ENCODE results near the gene COL4A2. TPM values are rescaled to one million over a fixed set of nuclear protein-coding genes. Genes with fewer than 3 reads are reported as not detected.

The COL4A2 gene
- total RNA-seq, 1 donor from 2014 or later = 159 TPM

GRCh38 chr13:110524541-110525257, 217.6 kb downstream of the COL4A2 start:
- peak overlapping the region; percentile 27 for H3K27ac Mint-ChIP-seq (ENCODE audit: unreplicated experiment)
- H3K27me3 Mint-ChIP-seq (ENCODE audit: low read depth) = peaks cover 27% of the 10 kb centered on the region
- H3K4me3 Mint-ChIP-seq = no peak overlapping the region
- H3K9me3 Mint-ChIP-seq = no peaks in the 10 kb centered on the region
- H3K36me3 Mint-ChIP-seq (ENCODE audit: low read depth) = no peaks in the 10 kb centered on the region
- DNase-seq (ENCODE audit: low read depth, low spot score) = no peak
- no peak for TF ChIP-seq CTCF (conservative IDR thresholded peaks at IDR 0.05)
- peaks cover 20% of the 10 kb centered on the region for H3K4me1 Mint-ChIP-seq

- TF ChIP-seq CTCF (conservative IDR thresholded peaks at IDR 0.05) = no peak
- no peaks in the 10 kb centered on the region for H3K9me3 Mint-ChIP-seq
- no peak overlapping the region for H3K4me3 Mint-ChIP-seq
- peaks cover 22% of the 10 kb centered on the region for H3K4me1 Mint-ChIP-seq
- no peaks in the 10 kb centered on the region for H3K36me3 Mint-ChIP-seq (ENCODE audit: low read depth)
- H3K27me3 Mint-ChIP-seq (ENCODE audit: low read depth) = peaks cover 27% of the 10 kb centered on the region
- no peak overlapping the region for H3K27ac Mint-ChIP-seq (ENCODE audit: unreplicated experiment)
- no peak for DNase-seq (ENCODE audit: low read depth, low spot score)
Measured at GRCh38 chr13:110525328-110526319, 218.5 kb downstream of the COL4A2 start.

- H3K27me3 Mint-ChIP-seq (ENCODE audit: low read depth) = peaks cover 33% of the 10 kb centered on the region
- H3K4me3 Mint-ChIP-seq = no peak overlapping the region
- H3K4me1 Mint-ChIP-seq = peaks cover 22% of the 10 kb centered on the region
- no peak for TF ChIP-seq CTCF (conservative IDR thresholded peaks at IDR 0.05)
- H3K36me3 Mint-ChIP-seq (ENCODE audit: low read depth) = no peaks in the 10 kb centered on the region
- no peaks in the 10 kb centered on the region for H3K9me3 Mint-ChIP-seq
- H3K27ac Mint-ChIP-seq (ENCODE audit: unreplicated experiment) = no peak overlapping the region
- DNase-seq (ENCODE audit: low read depth, low spot score) = no peak
Measured at GRCh38 chr13:110528371-110528770, 221.3 kb downstream of the COL4A2 start.

- Mint-ChIP-seq H3K4me1 (peaks cover 22% of the 10 kb centered on the region), H3K4me3 (peak overlapping the region; percentile 51), H3K9me3 (no peaks in the 10 kb centered on the region), H3K27ac (ENCODE audit: unreplicated experiment) (no peak overlapping the region), H3K36me3 (ENCODE audit: low read depth) (no peaks in the 10 kb centered on the region), H3K27me3 (ENCODE audit: low read depth) (peaks cover 33% of the 10 kb centered on the region)
- TF ChIP-seq CTCF (conservative IDR thresholded peaks at IDR 0.05) = no peak
- no peak for DNase-seq (ENCODE audit: low read depth, low spot score)
Measured at GRCh38 chr13:110528911-110529310, 221.8 kb downstream of the COL4A2 start.

GRCh38 chr13:110529522-110530311, 222.6 kb downstream of the COL4A2 start:
- H3K36me3 Mint-ChIP-seq (ENCODE audit: low read depth) = no peaks in the 10 kb centered on the region
- TF ChIP-seq CTCF (conservative IDR thresholded peaks at IDR 0.05) = no peak
- H3K4me1 Mint-ChIP-seq = peaks cover 22% of the 10 kb centered on the region
- H3K27ac Mint-ChIP-seq (ENCODE audit: unreplicated experiment) = no peak overlapping the region
- DNase-seq (ENCODE audit: low read depth, low spot score) = no peak
- H3K9me3 Mint-ChIP-seq = no peaks in the 10 kb centered on the region
- H3K4me3 Mint-ChIP-seq = no peak overlapping the region
- H3K27me3 Mint-ChIP-seq (ENCODE audit: low read depth) = peaks cover 29% of the 10 kb centered on the region

Measured in neural crest cell (in vitro differentiated cells).